HG02571 (cell line): ENCODE data around the gene NTM.

ENCODE experiments used
- ATAC-seq: cut with Tn5 transposase; IDR thresholded peaks from one replicate; pipeline ENCODE4 v1.9.1; 2021; ENCODE audit warnings: mild to moderate bottlenecking, moderate library complexity; ENCODE audit not compliant: unreplicated experiment

NTM gene

DNA sequence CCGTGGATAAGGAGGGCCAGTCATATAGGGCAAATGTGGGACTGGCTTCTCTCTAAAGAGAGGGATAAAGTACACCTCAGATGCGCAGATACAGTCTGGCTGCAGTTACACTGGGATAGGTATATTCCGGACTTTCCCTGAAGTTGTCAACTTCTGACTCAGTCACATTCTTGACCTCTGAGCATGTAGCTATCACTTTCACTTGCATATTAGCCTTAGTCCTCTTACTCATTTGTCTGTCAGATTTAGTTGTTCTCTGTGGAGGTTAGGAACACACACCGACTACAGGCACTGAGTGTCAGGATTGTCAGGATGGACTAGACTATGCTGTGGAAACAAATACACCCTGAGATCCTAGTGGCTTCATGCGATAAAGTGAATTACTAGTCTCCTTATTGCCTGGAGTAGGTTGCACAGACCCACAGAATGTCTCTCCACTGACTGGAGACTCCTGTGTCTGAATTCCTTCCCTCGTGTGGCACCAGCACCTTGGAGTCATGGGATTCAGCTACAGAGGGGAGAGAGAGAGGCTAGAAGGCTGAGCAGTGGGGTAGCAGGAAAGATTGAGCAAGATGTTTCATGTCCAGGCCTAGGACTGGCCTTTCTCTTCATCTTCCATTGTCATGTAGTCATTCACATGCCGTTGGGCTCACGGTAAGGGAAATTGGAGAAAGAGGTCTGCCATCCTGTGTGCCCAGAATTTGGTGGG, 654.3 kb downstream of the NTM start:
- ATAC-seq = no peak

DNA sequence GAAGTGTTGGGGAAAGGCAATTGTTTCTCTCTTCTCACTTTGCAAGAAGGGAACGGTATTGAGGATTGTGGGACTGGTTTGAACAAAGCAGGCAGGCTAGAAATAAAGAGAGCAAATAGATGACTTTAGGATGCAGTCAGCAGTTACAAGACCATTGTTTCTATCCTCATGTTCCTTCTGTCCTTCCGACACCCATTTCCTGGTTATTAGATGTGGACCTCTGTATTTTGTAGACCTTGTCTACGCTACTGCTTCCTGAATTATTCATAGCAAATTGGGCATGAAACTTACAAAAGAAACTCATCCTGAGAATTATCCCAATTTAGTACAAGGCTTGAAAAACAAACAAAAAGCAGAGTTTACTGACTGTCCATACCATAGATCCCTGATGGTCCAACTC, 656.3 kb downstream of the NTM start:
- ATAC-seq = no peak

DNA sequence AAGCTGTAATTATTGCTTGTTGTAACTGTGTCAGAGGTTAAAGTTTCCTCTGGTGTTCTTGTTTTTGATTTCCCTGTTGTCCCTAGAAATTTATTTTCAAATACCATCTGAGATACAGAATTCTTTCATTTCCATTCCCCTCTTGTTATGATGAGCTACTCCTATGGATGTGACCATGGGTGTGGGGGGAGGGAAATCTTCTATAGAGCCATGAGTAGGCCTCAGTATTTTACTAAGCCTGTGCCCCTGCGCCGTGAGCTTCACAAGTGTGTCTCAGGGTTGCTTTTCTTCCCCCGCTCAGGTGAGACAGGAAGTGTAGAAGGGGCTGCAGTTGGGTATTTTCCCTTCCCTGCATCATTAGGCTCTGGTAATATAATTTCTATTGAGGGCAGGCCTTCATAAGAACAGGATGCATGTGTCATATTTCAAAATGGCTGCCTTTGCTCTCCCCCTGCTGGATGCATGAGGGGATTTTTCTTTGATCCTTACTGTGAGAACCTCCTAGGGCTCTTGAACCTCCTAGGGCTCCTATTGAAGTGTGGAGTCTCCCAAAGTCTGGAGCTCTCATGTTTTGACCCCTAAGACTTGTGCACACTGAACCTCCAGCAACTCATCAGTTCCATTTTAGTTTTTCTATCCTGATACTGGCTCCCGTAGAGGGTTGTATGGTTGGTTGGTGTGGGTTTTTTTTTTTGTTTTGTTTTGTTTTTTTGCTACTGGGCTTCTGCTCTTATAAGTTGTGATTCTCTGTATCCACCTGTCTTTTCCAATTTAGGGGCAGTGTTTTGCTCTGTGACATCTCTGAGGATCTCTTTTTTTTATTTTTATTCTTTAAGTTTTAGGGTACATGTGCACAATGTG, 658.2 kb downstream of the NTM start:
- no peak for ATAC-seq

DNA sequence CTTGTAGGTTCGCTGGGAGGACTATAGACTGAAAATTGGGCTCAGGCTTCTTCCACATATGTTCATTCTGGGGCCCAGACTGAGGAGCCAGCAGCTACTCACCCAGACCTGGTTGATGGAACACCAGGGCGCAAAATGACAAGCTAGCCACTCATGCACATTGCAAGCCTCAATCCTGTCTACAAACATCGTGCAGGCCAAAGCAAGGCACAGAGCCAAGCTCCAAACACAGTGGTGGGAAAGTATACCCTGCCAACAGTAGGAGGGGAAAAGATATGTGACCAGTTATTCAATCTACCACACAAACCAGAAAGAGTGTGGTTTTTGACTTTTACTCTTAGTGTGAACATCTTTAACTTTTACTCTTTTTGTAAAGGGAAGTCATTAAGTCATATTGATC, 660.5 kb downstream of the NTM start:
- ATAC-seq = no peak

DNA sequence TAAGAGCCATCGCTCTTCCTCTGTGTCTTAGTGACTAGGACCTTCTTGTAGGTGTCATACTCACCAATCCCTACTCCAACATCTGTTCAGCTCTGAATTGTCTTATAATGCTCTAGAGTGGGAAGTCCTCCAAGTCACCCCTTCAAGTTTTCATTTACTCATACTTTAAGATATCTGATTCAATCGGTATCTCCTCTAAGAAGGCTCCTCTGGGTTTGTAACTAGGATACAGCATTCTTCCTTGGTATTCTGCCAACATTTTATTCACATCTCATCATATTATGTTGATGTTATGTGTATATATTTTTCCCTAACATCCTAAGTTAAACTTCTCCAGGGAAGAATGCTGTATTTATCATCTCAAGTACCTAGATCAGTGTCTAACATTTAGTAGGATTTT, 662.1 kb downstream of the NTM start:
- no peak for ATAC-seq

DNA sequence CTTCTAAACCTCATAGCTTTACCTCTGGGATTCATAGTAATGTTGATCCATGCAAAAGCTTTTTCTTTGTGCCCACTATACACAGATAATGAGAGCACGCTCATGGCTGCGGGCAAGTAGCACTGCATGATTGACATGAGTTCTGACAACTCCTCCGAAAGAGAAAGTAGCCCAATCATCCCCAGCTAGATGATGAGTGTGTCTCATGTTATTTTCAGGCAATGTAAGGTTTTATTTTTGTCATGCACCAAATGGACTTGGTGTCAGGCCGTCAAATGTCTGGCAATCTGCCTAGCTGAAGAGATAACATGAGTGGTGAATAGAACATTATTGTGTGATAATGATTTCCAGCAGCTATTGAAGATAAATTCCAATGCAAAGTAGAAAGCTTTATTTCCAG, 662.6 kb downstream of the NTM start:
- no peak for ATAC-seq

DNA sequence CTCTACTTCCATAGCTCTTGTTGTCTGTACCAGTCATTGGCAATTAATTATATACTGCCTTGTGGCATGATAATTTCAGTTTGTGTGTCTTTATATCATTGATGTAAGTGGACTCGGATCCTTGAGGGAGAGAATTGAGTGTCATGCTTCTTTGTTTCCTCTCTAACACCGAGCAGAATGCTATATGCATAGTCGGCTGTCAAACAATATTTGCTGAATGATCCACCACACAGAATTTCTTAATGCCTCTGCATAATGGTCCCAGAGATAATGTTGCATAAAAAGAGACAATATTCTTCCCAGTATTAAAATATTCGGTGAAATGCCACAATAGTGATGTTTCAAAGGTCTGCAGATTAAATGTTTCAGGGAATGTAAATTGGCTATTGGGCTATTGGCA, 664.8 kb downstream of the NTM start:
- ATAC-seq = no peak

DNA sequence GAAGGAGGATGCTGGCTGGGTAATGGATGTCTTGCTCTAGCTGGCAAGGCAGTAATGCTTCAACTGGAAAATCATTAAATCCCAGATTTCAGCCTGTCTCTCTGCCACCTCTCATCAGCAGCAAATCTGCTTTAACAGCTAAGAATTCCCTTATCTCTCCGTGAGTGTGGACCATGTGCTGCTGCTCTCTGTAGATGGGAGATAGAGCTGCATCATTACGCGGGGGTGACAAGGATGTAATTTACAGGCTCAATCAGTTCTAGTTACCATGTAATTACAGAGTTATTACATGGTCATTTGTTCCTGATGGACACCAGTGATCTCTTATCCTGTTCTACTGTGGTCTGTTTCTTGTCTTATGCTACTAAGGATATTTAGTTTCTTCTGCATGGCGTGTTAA, 665.4 kb downstream of the NTM start:
- no peak for ATAC-seq

DNA sequence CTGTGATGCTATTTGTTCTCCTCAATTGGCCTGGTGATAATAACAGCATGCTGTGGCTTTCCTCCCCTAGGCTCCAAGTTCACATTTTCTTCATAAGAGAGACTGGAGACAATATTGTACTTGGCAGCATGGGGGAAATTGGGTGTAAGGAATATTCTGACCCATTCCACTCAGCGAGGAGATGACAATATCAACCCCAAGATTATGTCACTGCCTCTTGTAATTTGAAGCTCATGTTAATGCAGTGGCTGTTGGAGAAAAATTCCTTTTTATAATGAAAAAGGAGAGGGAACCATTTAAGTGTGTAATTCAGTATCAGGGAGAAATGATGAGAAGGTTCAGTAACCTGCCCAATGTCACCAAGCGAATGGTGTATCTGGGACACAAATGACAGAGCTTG, 665.8 kb downstream of the NTM start:
- ATAC-seq = no peak

DNA sequence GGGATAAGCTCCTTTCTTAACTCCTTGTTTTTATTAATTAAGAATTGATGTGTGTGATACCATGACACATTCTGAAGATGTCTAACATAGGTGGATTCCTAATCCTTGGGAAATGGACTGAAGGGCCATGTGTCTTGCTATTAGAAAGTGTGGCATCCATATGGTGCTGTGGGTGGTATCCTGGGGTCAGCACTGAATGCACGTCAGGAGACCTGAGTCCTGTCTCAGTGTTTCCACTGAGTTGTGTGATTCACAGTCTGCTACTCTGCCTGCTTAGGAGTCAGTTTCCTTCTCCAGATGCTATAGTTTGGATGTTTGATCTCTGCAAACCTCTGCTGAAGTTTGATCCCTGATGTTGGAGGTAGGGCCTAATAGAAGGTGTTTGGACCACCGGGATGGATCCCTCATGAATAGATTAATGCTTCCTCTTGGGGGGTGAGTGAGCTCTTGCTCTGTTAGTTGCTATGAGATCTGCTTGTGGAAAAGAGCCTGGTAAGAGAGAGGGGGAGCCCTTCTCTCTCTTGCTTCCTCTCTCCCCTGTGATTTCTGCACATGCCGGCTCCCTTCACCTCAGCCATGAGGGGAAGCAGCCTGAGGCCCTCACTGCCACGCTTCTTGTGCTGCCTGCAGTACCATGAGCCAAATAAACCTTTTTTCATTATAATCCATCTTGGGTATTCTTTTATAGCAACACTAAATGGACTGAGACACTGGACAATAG, 666.5 kb downstream of the NTM start:
- no peak for ATAC-seq

DNA sequence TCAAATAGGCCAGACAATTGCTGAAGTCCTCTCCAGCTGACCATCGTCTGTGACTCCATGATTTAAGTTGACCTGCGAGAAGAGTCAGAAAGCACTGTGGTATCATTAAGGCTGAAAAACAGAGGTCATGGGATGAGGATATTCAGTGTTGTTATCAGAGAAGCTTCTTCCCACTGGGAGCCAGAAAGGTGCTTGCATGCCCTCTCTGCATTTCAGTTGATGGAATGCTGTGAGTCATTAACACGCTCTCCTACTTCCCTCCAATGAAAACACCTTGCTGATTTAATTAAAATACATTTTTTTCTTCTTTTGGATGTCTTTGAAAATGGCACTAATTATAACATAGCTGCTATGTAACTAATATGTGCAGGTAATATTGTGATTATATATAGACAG, 667.0 kb downstream of the NTM start:
- ATAC-seq = no peak

DNA sequence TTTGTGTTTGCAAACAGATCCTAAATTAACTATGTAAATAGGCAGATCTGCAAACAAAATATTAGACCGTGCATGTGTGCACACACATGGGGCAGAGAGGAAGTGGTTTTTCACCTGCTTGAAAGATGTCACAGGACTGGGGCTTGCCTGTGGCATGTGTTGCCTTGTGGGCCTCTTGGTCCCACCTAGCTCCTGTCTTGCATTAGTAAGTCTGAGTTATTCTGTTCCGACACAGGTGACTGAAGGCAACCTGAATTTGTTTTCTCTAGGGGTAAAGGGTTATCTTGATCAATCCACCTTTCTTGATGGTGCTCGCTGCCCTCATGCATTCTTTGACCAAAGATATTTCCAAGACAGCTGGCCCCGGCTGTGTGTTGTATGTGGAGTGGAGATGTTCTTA, 667.5 kb downstream of the NTM start:
- ATAC-seq = no peak

DNA sequence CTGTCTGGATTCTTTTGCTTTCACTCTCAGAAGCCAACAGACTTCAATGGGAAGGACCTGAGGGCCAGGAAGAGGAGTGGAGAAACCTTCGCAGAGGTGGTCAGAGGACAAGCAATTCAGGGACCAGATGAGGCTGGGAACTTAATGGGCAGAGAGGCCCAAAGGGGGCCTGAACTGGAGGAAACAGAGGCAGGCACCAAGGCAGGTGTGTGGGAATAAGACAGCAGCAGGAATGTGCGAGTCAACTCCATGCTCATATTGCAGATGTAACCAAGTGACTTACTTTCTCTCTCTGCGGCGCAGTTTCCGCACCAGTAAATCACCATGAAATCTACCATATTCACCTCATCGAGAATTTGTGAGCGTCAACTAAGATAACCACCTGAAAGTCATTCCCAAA, 669.1 kb downstream of the NTM start:
- no peak for ATAC-seq

DNA sequence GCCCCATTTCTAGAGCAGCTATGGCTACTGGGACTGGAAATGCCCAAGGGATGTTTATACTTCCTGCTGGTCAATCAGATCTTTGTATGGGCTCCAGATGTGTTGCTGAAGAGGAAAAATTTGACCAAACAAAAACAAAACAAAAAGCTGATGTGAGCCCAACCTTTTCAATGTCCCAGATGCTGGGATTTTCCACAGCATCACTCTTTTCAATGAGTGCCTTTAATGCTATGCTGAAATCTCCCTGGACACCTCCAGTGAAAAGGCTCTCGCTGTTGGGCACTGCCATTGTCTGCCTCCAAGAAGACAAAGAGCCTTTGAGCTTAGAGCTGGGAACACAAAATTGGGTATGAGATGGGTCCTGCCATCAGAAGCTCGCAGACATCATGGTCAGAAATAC, 671.9 kb downstream of the NTM start:
- no peak for ATAC-seq

DNA sequence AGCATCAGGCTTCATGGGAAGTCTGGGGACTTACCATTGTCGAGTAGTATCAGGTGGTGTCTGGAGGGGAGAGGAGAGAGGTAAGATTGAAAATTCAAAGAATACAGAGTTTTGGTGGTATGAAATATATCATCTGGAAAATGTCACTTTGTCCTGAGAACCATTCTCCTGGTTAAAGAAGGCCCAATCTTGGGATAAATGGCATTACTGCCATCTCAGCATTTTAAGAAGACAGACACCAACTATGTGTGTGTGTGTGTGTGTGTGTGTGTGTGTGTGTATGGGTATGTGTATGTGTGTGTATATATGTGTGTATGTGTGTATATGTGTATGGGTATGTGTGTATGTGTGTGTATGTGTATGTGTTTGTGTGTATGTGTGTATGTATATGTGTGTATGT, 673.3 kb downstream of the NTM start:
- ATAC-seq = no peak

DNA sequence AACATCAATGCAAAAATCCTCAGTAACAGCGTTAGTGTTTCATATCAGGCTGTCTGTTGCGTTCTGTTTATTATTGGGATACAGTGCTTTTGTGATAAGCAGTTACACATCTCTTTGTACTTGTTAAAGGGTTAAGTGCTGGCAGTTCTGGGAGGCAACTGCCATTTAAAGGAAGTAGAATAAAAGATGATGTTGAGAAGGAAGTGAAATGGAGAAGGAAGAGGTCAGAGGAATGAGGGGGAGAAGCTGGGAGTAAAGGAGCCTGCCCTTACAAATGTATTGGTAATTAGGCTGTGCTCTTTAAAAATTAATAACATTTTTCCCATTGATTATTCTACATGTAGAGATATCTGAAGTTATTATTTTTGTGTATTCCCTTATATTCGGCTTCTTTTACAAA, 674.7 kb downstream of the NTM start:
- ATAC-seq = no peak

DNA sequence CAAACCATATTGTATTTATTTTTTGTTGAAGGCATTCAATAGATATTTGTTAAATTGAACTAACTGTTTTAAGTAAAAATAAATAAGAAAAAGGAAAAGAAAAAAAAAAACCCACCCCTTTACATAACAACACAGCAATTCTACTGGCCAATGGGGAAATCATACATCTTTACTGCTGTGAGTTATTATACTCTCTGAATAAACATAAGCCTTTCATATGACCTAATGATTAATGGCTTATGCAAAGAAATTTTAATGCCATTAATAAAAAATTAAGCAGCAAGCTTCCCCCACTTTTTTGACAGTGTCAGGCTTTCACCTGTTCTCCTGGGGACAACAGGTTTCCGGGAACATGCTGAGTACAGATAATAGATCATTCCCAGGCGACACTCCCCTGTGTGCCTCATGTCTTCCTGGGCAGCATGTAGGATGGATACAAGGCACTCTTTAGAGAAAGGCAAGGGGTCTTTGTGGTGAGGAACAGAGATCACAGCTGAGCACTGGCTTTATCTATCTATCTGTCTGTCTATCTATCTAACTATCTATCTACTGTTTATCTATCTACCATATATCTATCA, 676.0 kb downstream of the NTM start:
- no peak for ATAC-seq

DNA sequence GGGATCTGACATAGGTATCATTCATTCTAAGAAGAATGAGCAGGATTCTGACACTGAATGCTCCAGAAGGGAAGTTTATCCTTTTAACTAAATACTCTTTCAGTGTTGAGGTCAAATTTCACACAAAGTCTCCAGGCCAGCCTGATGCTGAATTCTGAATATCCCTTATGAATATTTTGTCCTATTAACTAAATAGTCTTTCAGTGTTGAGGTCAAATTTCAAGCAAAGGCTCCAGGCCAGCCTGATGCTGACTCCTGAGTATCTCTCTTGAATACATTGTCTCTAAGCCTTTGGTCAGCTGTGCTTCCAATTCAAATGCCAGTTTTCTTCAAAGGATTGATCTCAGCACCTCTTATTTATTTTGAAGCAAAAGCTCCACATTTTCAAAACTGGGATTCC, 676.8 kb downstream of the NTM start:
- ATAC-seq = no peak

DNA sequence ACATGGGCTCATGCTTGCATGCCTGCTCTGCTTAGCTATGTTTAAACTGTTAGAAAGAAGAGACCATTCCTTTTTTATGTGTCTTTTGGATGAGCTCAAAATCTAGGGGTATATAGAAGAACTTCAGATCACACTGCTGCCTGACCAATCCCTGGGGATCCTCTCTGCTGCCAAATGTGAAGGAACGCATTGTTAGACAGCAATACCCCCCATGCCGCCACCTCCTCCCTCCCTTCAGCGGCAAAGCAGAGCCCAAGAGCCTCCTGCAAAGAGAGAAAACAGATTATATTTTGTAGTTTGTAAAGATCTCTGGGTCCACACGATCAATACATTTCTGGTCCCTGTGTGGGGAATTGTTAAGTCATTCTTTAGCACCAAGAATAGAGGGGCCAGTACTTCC, 677.6 kb downstream of the NTM start:
- no peak for ATAC-seq

DNA sequence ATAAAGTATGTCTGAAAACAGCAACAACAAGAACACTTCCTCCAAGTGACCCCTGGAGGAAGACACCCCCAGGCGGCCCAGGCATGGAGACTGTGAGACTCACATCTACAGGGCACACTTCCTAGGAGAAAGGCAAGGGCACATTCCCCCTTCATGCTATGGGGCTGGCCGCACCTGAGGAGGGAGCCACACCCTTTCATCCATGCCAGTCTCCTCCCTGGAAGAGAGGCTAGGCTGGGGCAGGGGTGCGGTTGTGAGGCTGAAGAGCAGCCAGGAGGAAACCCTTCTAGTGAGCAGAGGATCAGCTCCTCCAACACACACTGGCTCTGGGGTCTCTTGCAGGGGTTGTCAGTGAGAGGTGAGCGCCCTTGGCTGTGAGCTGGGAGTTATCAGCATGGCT, 678.8 kb downstream of the NTM start:
- no peak for ATAC-seq

DNA sequence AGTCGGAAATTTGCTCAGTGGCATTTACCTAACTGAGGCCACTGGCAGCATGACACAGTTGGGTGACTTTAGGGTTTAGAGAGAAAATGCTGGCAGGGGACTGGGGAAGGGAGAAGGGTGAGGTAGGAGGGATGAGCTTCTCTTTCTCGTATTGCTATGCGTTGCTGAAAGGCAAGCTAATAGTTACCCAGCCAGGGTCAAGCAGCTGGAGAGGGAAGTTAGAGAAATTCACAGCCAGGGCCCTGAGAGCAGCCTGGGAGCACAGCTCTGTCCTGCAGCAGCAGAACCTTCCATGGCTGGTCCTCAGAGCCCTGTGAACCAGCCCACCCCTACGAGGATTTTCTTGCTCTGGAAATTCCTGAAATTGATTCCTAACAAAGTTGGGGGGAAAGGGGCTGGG, 679.6 kb downstream of the NTM start:
- ATAC-seq = no peak
